ENCODE data around the gene DHX30. TPM values are rescaled to one million over a fixed set of nuclear protein-coding genes. Genes with fewer than 3 reads are reported as not detected.

The DHX30 gene
- total RNA-seq, 2 experiments from 2014 or later: 96.6 to 102 TPM

- no peaks in the 10 kb centered on the region for H3K9me2 ChIP-seq (ENCODE audit: insufficient read depth, low read length)
- intact Hi-C loops (cut with micrococcal nuclease; ENCODE audit: unreplicated experiment): no loop called here
- no peaks in the 10 kb centered on the region for H3K79me2 ChIP-seq (ENCODE audit: insufficient read depth, low read depth, low read length)
- H4K20me1 ChIP-seq (ENCODE audit: insufficient read depth, low read length): no peaks in the 10 kb centered on the region
- peaks cover 5% of the 10 kb centered on the region; the same call in 1 of the 2 replicates for H3K36me3 ChIP-seq (ENCODE audit: insufficient read depth, low read length)
- H2AFZ ChIP-seq (ENCODE audit: low read length): no peak overlapping the region
- CTCF ChIA-PET (ENCODE audit: unreplicated experiment): no interaction called here
- no peak for DNase-seq (ENCODE audit: low spot score)
- no peak overlapping the region for H3K27ac ChIP-seq (ENCODE audit: low read depth, low read length, poor library complexity, severe bottlenecking)
- no peaks in the 10 kb centered on the region for H3K9me3 ChIP-seq (ENCODE audit: low read length)
- TF ChIP-seq EZH2phosphoT487 (IDR thresholded peaks at IDR 0.05; ENCODE audit: borderline replicate concordance, low read depth, low read length): no peak
- no peak for TF ChIP-seq CTCF (conservative IDR thresholded peaks at IDR 0.05; ENCODE audit: low read length)
- TSS peak; percentile 29 for BruUV-seq (replicated peaks)
- no peak overlapping the region for H3K4me2 ChIP-seq (ENCODE audit: low read length)
- H3K4me1 ChIP-seq (ENCODE audit: insufficient read depth, low read length, poor library complexity, severe bottlenecking): no peaks in the 10 kb centered on the region
- no peak overlapping the region for H3K4me3 ChIP-seq (ENCODE audit: low read depth, low read length, poor library complexity, severe bottlenecking)
- POLR2A ChIA-PET: interaction anchor here (0.7 to 1.6 kb wide), 6 partner anchors 8 to 387 kb away, joined by 3 to 7 read pairs (median 4); no protein-coding TSS in a partner anchor
Observed at GRCh38 chr3:47892286-47893040, 89.5 kb downstream of the DHX30 start.

GRCh38 chr3:47895241-47895640 is 92.3 kb downstream of the DHX30 start:
- ChIA-PET POLR2A (interaction anchor here (0.6 kb wide), 2 partner anchors 13 to 52 kb away, joined by 3 to 4 read pairs; no protein-coding TSS in a partner anchor), CTCF (ENCODE audit: unreplicated experiment) (no interaction called here)
- Histone ChIP-seq H3K4me3 (ENCODE audit: low read depth, low read length, poor library complexity, severe bottlenecking) (no peak overlapping the region), H4K20me1 (ENCODE audit: insufficient read depth, low read length) (no peaks in the 10 kb centered on the region), H3K9me3 (ENCODE audit: low read length) (no peaks in the 10 kb centered on the region), H3K79me2 (ENCODE audit: insufficient read depth, low read depth, low read length) (no peaks in the 10 kb centered on the region), H2AFZ (ENCODE audit: low read length) (no peak overlapping the region), H3K4me2 (ENCODE audit: low read length) (no peak overlapping the region), H3K36me3 (ENCODE audit: insufficient read depth, low read length) (peaks cover 5% of the 10 kb centered on the region; the same call in 1 of the 2 replicates), H3K9me2 (ENCODE audit: insufficient read depth, low read length) (no peaks in the 10 kb centered on the region), H3K27ac (ENCODE audit: low read depth, low read length, poor library complexity, severe bottlenecking) (no peak overlapping the region), H3K4me1 (ENCODE audit: insufficient read depth, low read length, poor library complexity, severe bottlenecking) (no peaks in the 10 kb centered on the region)
- no TSS peak for BruUV-seq (replicated peaks)
- TF ChIP-seq EZH2phosphoT487 (IDR thresholded peaks at IDR 0.05; ENCODE audit: borderline replicate concordance, low read depth, low read length) (no peak), CTCF (conservative IDR thresholded peaks at IDR 0.05; ENCODE audit: low read length) (no peak)
- DNase-seq (ENCODE audit: low spot score): no peak
- intact Hi-C loops (cut with micrococcal nuclease; ENCODE audit: unreplicated experiment): no loop called here

GRCh38 chr3:47896736-47897135 is 93.8 kb downstream of the DHX30 start:
- no TSS peak for BruUV-seq (replicated peaks)
- no peak overlapping the region for H3K27ac ChIP-seq (ENCODE audit: low read depth, low read length, poor library complexity, severe bottlenecking)
- ChIA-PET CTCF (ENCODE audit: unreplicated experiment) (no interaction called here), POLR2A (no interaction called here)
- DNase-seq (ENCODE audit: low spot score): no peak
- no peak overlapping the region for H2AFZ ChIP-seq (ENCODE audit: low read length)
- no peaks in the 10 kb centered on the region for H3K4me1 ChIP-seq (ENCODE audit: insufficient read depth, low read length, poor library complexity, severe bottlenecking)
- H3K4me3 ChIP-seq (ENCODE audit: low read depth, low read length, poor library complexity, severe bottlenecking): no peak overlapping the region
- H3K4me2 ChIP-seq (ENCODE audit: low read length): no peak overlapping the region
- H3K9me2 ChIP-seq (ENCODE audit: insufficient read depth, low read length): no peaks in the 10 kb centered on the region
- H4K20me1 ChIP-seq (ENCODE audit: insufficient read depth, low read length): no peaks in the 10 kb centered on the region
- TF ChIP-seq EZH2phosphoT487 (IDR thresholded peaks at IDR 0.05; ENCODE audit: borderline replicate concordance, low read depth, low read length) (no peak), CTCF (conservative IDR thresholded peaks at IDR 0.05; ENCODE audit: low read length) (no peak)
- H3K9me3 ChIP-seq (ENCODE audit: low read length): no peaks in the 10 kb centered on the region
- no peaks in the 10 kb centered on the region for H3K79me2 ChIP-seq (ENCODE audit: insufficient read depth, low read depth, low read length)
- intact Hi-C loops (cut with micrococcal nuclease; ENCODE audit: unreplicated experiment): no loop called here
- no peaks in the 10 kb centered on the region; the same call in 1 of the 2 replicates for H3K36me3 ChIP-seq (ENCODE audit: insufficient read depth, low read length)
